Cortex of kidney (tissue), 1 donor: ENCODE results near the gene RPS6KA3.

Experiments used
- DNase-seq: peaks from one replicate; lab custom pipeline; 2025; lab: John Stamatoyannopoulos, UW

The RPS6KA3 gene

GRCh38 chrX:20266810-20267606, at the start of gene RPS6KA3:
RPS6KA3 (minus strand) TSS chrX:20266909; CDS start chrX:20266632, 277 bp downstream.
- peak; percentile 55 for DNase-seq

GRCh38 chrX:20315140-20315539, 48.4 kb upstream of the RPS6KA3 start:
- no peak for DNase-seq

- DNase-seq: no peak
Observed at GRCh38 chrX:20313899-20314298, 47.2 kb upstream of the RPS6KA3 start.

GRCh38 chrX:20312018-20312417, 45.3 kb upstream of the RPS6KA3 start:
- no peak for DNase-seq

- no peak for DNase-seq
Observed at GRCh38 chrX:20311505-20311904, 44.8 kb upstream of the RPS6KA3 start.

GRCh38 chrX:20309806-20310205, 43.1 kb upstream of the RPS6KA3 start:
- DNase-seq: no peak

GRCh38 chrX:20306668-20307067, 40.0 kb upstream of the RPS6KA3 start:
- no peak for DNase-seq

GRCh38 chrX:20300822-20301221, 34.1 kb upstream of the RPS6KA3 start:
- DNase-seq: no peak

- no peak for DNase-seq
Observed at GRCh38 chrX:20294957-20295356, 28.2 kb upstream of the RPS6KA3 start.

GRCh38 chrX:20294284-20294683, 27.6 kb upstream of the RPS6KA3 start:
- no peak for DNase-seq

GRCh38 chrX:20285511-20285910, 18.8 kb upstream of the RPS6KA3 start:
- no peak for DNase-seq

- DNase-seq: no peak
Observed at GRCh38 chrX:20284992-20285391, 18.3 kb upstream of the RPS6KA3 start.

GRCh38 chrX:20284444-20284843, 17.7 kb upstream of the RPS6KA3 start:
- no peak for DNase-seq

GRCh38 chrX:20280938-20281337, 14.2 kb upstream of the RPS6KA3 start:
- DNase-seq: no peak

GRCh38 chrX:20274121-20274520, 7.4 kb upstream of the RPS6KA3 start:
- DNase-seq: no peak

GRCh38 chrX:20271730-20272129, 5.0 kb upstream of the RPS6KA3 start:
- no peak for DNase-seq

- DNase-seq: no peak
Observed at GRCh38 chrX:20271186-20271585, 4.5 kb upstream of the RPS6KA3 start.

- DNase-seq: no peak
Observed at GRCh38 chrX:20270562-20270890, 3.8 kb upstream of the RPS6KA3 start.

GRCh38 chrX:20269848-20270561, 3.3 kb upstream of the RPS6KA3 start:
- DNase-seq: no peak

GRCh38 chrX:20267931-20268701, 1.4 kb upstream of the RPS6KA3 start:
- DNase-seq: no peak

- DNase-seq: no peak
Observed at GRCh38 chrX:20267607-20267930, 860 bp upstream of the RPS6KA3 start.

GRCh38 chrX:20265726-20266681, 705 bp downstream of the RPS6KA3 start:
- no peak for DNase-seq
